ENCODE data around the gene STX17.

DNA sequence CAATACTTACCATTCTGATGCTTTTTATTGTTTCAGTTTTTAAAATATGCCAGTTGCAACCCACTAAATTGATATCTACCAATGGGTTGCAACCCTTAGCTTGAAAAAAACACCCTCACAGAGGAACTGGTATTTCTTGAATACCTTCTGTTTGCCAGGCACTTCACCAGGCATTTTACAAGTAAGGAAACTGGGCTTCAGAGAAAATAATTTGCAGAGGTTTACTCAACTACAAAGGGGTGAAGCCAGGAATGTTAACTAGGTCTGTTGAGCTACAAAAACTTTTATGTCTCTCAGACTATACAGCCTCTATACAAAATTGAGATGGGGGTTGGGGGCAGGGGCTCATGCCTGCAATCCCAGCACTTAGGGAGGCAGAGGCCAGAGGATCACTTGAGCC, 65.0 kb downstream of the STX17 start:
- TF ChIP-seq, protein P1, sequence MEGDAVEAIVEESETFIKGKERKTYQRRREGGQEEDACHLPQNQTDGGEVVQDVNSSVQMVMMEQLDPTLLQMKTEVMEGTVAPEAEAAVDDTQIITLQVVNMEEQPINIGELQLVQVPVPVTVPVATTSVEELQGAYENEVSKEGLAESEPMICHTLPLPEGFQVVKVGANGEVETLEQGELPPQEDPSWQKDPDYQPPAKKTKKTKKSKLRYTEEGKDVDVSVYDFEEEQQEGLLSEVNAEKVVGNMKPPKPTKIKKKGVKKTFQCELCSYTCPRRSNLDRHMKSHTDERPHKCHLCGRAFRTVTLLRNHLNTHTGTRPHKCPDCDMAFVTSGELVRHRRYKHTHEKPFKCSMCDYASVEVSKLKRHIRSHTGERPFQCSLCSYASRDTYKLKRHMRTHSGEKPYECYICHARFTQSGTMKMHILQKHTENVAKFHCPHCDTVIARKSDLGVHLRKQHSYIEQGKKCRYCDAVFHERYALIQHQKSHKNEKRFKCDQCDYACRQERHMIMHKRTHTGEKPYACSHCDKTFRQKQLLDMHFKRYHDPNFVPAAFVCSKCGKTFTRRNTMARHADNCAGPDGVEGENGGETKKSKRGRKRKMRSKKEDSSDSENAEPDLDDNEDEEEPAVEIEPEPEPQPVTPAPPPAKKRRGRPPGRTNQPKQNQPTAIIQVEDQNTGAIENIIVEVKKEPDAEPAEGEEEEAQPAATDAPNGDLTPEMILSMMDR (IDR thresholded peaks at IDR 0.05) = no peak
- no peak for TF ChIP-seq SIN3A (IDR thresholded peaks at IDR 0.05; ENCODE audit: borderline replicate concordance, insufficient read depth, low read depth, low read length)
- TF ChIP-seq, protein P2, sequence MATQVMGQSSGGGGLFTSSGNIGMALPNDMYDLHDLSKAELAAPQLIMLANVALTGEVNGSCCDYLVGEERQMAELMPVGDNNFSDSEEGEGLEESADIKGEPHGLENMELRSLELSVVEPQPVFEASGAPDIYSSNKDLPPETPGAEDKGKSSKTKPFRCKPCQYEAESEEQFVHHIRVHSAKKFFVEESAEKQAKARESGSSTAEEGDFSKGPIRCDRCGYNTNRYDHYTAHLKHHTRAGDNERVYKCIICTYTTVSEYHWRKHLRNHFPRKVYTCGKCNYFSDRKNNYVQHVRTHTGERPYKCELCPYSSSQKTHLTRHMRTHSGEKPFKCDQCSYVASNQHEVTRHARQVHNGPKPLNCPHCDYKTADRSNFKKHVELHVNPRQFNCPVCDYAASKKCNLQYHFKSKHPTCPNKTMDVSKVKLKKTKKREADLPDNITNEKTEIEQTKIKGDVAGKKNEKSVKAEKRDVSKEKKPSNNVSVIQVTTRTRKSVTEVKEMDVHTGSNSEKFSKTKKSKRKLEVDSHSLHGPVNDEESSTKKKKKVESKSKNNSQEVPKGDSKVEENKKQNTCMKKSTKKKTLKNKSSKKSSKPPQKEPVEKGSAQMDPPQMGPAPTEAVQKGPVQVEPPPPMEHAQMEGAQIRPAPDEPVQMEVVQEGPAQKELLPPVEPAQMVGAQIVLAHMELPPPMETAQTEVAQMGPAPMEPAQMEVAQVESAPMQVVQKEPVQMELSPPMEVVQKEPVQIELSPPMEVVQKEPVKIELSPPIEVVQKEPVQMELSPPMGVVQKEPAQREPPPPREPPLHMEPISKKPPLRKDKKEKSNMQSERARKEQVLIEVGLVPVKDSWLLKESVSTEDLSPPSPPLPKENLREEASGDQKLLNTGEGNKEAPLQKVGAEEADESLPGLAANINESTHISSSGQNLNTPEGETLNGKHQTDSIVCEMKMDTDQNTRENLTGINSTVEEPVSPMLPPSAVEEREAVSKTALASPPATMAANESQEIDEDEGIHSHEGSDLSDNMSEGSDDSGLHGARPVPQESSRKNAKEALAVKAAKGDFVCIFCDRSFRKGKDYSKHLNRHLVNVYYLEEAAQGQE (IDR thresholded peaks at IDR 0.05; ENCODE audit: insufficient read depth in 1 of 2, low read depth in 2 of 2, low read length in 1 of 2) = no peak
